SHP77 treated with DMSO at 0.1 percent for 48 hours (cell line): ENCODE results near the gene ACTN4.

Experiments
- DNase-seq: peaks from one replicate; lab custom pipeline; 2025; lab: John Stamatoyannopoulos, UW

Gene ACTN4

DNA sequence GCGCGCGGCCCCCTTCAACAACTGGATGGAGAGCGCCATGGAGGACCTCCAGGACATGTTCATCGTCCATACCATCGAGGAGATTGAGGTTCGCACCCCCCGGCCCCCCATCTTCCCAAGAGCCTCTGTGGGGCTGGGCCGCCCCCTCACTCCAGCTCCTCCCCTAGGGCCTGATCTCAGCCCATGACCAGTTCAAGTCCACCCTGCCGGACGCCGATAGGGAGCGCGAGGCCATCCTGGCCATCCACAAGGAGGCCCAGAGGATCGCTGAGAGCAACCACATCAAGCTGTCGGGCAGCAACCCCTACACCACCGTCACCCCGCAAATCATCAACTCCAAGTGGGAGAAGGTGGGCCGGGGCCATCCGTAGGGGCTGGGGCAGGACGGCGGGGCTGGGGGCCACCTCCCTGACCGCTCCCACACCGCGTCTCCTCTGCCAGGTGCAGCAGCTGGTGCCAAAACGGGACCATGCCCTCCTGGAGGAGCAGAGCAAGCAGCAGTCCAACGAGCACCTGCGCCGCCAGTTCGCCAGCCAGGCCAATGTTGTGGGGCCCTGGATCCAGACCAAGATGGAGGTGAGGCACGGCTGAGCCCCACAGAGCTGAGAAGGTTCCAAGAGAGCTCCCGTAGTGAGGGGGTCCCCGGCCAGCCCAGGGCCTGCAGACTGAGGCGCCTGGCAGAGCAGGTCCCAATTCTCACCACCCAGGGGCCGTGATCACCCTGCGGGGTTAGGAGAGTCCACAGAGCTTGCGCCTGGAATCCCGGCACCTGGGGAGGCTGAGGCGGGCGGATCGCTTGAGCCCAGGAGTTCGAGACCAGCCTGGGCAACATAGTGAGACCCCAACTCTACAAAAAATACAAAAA, 76.8 kb downstream of the ACTN4 start:
- DNase-seq, result no peak

DNA sequence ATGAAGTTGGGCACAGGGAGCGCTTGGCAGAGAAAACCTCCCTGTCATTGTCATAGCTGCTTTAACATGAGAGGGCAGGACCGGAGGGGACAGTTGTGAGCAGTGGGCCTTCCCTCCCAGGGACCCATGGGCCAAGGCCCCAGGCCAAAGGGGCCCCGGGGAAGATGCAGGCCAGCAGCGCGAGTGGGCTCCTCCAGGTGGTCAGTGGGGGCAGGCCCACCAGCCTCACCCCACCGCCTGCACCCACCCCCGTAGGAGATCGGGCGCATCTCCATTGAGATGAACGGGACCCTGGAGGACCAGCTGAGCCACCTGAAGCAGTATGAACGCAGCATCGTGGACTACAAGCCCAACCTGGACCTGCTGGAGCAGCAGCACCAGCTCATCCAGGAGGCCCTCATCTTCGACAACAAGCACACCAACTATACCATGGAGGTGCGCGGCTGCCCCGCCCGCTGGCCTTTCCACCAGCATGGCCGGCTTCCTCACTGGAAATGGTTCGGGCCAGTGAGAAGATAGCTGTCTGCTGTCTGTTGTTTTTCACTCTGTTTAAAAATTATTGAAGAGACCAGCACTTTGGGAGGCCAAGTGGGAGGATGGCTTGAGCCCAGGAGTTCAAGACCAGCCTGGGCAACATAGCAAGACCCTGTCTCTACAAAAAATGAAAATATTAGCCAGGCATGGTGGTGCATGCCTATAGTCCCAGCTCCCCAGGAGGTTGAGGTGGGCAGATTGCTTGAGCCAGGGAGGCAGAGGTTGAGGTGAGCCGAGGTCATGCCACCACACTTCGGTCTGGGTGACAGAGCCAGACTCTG, 78.2 kb downstream of the ACTN4 start:
- no peak for DNase-seq

DNA sequence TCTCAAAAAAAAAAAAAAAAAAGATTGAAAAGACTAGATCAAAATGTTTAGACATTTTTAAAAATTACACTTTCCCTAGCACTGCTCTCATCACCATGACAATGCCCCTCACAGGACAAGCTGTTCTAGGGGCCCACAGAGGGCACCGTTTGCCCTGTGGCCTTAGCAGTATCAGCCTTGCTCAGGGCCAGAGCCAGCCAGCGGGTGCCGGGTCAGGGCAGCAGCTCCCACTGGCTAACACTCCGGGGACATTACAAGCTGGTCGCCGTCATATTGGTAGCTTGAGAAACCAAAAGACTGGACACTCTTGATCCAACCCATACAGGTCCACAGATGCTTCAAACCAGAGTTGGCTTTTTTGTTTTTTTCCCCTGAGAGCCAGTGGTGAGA, 78.8 kb downstream of the ACTN4 start:
- DNase-seq, result no peak

DNA sequence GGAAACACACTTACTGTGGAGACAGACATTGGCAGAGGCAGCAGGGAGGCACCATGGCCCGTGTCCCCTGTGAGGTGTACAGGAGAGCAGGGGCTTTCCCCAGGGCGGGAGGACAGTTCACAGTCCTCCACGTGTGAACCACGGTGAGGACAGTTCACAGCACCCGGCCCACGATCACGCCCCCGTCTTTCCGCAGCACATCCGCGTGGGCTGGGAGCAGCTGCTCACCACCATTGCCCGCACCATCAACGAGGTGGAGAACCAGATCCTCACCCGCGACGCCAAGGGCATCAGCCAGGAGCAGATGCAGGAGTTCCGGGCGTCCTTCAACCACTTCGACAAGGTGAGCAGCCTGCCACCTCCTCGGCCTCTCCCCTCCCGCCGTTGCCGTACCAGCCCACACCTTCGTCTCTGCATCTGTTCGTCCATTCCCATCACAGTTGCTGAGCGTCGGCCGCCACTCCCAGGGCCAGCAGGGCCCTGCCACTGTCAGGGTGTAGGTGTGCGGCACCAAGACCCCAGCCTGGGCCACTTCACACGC, 79.4 kb downstream of the ACTN4 start:
- no peak for DNase-seq

DNA sequence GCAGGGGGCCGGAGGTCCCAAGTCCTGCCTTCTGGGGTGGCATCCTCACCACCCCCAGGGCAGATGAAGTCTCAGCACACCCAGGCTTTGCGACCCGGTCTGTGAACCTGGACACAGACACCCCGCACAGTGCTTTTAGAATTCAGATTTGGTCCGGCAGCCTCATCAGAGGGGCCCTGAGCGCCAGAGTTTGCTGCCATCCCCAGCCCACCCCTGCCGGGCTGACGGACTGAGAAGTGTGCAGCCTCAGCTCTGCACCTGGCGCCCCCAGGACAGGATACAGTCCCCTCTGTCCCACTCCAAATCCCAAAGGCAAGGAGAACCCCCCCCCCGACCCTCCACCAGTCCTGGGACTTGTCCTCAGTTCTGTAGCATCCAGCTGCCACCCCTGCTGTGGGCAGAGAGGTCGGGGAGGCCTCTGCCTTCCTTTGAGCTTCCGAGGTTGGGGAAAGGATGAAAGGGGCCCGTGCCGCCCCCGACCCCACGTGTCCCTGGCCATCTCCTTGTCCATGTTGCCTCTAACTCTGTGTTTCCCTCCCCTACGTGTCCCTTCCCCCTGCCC, 79.9 kb downstream of the ACTN4 start:
- DNase-seq, result no peak

DNA sequence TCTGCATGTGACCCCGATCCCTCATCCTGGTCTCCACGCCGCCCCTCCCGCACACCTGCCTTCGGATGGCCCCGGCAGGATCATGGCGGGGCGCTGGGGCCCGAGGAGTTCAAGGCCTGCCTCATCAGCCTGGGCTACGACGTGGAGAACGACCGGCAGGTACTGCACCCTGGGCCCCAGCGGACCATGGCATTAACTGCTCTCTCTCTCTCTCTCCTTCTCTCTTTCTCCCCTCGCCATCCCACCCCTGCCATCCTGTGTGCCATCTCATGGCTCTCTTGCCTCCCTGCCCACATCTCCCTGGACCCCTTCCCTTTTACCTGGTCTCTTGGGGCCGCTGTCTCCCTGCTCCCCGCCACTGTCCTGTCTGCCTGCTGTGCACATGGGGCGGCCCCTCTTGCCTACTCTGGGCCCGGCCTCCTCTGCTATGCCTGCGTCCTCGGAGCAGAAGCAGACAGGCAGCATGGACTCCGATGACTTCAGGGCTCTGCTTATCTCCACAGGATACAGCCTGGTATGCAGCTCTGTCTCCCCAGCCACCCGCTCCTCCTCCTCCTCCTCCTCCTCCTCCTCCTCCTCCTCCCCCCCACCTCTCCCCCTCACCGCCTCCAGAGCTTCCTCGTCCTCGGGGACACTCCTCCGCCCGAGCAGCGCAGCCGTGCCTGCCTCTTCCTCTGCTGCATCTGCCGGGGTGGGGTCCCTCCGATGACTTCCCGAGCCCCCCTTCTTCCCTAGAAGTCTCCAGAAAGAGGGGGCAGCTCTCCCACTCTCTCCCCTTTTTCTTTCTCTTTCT, 80.6 kb downstream of the ACTN4 start:
- DNase-seq, result no peak

DNA sequence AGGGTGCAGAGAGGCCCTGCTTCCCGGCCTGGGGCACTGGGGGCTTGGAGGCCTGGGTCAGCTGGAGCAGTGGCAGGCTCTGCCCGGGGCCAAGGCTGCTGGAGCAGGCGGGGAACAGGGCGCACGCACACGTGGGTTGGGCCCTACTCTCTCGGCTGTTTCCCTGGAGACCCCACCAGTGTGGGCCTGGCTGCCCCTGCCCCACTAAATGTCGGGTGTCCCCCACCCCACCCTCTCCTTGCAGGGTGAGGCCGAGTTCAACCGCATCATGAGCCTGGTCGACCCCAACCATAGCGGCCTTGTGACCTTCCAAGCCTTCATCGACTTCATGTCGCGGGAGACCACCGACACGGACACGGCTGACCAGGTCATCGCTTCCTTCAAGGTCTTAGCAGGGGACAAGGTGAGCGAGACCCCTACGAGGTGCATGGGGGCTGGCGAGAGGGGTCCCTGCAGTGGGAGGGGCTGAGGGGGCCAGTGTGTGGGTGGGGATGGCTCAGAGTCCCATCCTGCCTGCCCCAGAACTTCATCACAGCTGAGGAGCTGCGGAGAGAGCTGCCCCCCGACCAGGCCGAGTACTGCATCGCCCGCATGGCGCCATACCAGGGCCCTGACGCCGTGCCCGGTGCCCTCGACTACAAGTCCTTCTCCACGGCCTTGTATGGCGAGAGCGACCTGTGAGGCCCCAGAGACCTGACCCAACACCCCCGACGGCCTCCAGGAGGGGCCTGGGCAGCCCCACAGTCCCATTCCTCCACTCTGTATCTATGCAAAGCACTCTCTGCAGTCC, 81.5 kb downstream of the ACTN4 start:
- no peak for DNase-seq

DNA sequence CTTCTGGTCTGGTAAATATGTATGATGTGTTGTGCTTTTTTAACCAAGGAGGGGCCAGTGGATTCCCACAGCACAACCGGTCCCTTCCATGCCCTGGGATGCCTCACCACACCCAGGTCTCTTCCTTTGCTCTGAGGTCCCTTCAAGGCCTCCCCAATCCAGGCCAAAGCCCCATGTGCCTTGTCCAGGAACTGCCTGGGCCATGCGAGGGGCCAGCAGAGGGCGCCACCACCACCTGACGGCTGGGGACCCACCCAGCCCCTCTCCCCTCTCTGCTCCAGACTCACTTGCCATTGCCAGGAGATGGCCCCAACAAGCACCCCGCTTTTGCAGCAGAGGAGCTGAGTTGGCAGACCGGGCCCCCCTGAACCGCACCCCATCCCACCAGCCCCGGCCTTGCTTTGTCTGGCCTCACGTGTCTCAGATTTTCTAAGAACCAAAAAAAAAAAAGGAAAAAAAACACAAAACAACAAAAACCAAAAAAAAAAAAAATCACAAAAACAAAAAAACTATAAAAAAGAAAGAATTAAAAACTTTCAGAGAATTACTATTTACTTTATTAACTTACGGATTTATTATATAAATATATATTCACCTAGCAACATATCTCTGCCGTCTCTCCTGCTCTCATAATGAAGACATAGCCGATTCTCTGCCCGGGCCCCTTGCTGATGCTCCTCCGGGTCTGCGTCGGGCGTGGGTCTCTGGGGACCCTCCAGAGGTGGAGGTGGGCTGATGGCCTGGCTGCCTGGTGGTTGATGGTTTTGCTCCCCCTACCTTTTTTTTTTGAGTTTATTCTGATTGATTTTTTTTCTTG, 82.4 kb downstream of the ACTN4 start:
- DNase-seq, result no peak

DNA sequence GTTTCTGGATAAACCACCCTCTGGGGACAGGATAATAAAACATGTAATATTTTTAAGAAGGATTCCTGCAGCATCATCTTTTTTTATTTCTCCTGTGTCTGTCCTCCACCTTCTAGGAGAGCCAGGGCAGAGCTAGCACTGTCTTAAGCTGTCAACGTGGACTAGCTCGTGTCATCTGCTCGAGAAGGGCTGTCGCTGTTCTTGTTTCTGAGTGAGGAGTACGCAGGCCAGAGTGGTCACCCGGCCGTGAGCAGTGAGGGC, 83.0 kb downstream of the ACTN4 start:
- no peak for DNase-seq

DNA sequence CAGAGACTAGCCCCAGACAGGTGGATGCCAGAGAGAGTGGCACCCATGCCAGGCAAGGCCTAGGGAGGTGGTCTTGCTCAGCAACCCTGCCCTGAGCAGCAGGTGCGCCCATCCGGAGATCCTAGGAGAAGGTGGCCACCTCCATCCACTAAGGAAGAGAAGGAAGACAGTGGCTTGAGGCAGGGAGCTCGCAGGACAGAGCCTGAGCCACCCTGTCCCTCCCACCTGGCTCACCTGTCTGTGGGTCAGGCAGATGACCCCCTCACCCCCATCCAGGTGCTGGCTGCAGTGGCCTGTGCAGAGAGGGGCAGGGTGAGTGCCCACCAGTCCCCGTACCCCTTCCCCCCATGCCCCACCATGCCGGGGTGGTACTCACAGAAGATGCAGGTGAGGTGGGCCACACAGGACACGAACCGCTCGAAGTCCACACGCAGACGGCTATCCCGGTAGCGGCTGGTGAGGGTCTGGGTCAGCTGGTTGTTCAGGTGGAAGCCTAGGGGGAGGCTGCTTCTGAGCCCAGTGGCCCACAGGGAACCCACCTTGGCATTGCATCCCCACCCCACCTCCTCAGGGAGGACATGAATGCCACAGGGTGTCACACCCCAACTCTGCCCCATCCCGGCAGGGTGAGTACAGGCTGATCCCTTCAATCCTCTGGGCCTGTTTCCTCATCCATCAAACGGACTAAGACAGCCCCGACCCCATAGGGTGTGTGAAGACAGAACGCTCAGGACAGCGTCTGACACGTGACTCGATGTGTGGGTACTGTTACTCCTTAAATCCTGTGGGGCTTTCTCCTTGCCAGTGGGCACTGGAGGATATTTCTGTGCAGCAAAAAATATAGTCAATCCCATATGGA, 83.5 kb downstream of the ACTN4 start:
- no peak for DNase-seq

DNA sequence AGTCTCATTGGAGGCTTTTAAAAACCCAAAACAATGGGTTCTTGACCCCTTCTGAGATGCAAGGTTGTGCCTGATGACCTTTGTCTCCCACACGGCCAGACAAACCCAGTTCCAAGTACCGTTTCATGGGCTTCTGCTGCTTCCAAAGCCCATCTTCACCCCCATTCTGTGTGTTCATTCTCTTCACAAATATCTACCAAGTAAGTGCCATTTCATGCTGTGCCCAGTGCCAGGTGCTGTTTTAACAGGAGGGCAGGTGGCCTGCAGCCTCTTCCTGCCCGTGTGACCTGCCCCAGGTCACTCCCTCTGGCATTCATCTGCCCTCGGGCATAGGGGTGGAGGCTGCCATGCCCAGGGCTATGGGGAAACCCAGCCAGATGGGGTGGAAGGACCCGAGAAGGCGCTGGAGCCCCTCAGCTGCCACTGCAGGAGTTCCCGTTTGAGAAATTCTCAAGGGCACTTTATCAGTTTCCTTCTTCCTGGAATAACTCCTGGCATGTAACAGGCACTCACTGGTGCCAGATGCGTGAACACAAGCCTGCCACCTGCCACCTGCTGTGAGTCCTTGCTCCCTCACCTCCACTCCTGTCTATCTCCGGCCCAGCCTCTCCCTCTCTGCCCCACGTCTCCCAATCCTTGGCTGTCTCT, 84.3 kb downstream of the ACTN4 start:
- DNase-seq, result no peak

DNA sequence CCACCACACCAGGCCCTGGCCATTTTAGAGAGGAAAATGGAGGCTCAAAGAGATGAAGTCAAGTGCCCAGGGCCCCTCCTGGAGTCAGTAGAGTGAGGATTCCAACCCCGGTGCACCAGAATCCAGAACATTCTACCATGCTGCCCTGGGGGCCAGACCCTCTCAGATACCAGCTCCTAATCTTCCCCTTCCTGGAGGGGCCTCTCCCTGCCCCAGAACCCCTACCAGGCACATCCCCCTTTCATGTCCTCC, 85.7 kb downstream of the ACTN4 start:
- DNase-seq, result no peak

DNA sequence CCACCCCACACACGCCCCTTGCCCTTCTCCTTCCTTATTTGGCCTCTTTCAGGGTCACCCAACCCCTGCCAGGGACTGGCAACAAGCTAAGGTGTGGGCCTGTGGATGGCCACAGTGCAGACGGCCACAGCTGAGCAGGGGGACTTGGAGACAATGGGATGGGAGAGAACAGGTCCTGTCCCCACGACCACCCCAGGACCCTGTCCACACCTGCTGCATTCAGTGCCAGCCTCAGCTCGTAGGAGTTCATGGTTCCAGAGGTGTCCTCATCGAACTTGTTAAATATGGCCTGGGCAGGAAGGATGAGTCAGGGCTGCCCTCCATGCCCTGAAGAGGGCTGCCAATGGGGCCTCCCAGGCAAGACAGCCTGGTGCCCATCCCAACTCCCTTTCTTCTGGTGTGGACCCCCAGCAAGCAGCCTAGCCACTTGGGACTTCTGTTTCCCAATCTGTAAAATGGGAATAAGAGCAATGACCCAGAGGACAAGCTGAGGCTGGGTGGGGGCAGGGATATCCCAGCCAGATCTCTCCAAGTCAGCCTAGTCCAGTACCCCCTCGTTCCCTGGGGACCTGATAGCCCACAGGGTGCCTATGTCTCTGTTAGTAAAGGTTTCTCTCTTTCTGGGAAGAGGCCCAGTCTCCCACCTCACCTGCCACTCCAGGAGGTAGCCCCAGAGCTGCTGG, 86.2 kb downstream of the ACTN4 start:
- no peak for DNase-seq

DNA sequence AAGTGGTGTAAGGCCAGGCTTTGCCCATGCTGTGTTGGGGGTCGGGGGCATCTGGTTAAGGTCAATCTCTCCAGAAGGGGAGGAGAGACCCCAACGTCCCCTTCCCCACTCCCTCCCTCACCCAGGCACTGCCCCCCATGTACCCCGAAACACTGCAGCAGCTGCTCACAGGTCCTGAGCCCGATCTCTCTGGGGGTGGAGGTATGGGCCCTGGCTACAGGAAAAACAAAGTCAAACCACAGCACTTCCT, 86.7 kb downstream of the ACTN4 start:
- no peak for DNase-seq

DNA sequence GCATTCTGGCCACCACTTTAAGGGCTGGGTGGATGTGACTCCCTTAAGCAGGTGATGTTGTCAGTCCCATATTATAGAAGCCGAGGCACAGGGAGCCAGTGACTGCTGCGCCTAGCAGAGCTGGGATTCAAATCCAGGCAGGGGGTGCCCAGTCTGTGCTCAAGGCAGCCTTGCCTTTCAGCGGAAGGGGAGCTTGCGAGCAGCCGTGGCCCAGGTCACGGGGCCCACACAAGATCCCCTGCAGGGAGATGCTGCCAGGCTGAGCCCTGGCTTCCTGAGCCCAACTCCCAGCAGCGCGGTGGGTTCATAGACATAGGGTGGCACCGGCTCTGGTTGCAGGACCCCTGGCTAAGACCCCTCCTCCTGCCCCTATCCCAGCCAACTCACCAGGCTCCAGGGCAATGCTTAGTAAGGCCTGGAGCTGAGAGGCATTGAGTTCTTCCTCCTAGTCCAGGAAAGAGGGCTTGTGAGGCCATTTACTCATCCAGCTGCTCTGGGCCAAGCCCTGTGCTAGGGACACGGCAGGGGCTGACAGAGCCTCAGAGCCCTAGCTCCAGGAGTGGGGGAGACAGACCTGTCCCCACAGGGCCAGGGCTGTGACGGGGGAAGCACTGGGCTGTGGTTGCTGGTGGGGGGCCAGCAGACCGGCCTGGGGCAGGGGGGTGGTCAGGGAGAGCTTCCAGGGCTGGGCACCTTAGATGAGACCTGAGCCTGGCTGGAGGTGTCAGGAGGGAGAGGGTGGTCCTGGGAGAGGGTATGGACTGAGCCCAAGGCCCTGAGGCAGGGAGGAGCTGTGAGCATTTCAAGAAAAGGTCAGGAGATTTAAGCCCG, 87.2 kb downstream of the ACTN4 start:
- no peak for DNase-seq

DNA sequence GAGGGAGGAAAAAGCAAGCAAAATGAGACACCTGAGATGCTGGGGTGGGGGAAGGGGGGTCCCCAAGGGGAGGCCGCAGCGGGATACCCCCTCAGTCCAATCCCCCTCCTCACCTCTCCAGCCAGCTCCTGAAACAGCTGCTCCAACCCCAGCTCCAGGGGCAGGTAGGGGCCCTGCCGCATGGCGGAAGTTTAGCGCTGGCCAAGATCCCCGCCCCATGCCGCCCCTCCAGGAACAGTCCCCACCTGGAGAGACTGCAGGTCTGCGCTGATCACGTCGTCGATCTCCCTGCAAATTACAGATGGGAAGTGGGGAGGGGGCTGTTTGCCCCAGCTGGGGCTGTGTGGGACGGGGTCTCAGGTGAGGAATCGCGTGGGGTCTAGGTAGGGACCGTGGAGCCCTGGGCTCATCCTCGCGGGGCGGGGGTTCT, 87.8 kb downstream of the ACTN4 start:
- peak; percentile 25 for DNase-seq

DNA sequence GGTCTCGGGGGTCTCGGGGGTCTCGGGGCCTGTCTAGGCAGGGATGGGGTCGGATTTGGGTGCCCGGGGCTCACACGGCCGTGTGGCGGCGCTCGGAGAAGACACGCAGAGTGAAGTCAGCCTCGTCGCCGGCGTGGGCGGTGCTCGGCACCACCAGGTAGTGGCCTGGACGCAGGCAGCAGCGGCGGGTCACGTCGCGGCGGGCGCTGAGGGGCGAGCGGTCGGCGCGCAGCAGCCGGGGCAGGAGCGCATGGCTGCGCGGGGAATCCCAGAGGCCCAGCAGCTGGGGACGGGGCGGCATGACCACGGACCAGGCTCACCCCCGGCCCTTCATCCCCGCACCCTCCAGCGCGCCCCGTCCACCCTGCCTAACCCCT, 88.6 kb downstream of the ACTN4 start:
- DNase-seq, result no peak
